ENCODE data around the gene LRRC15. TPM values are rescaled to one million over a fixed set of nuclear protein-coding genes. Genes with fewer than 3 reads are reported as not detected.
A peak's percentile ranks its signal among the peaks of the same experiment; 100 is the strongest.

Gene LRRC15
- total RNA-seq, 2 donors from 2014 or later, result 0.31 to 0.59 TPM

DNA sequence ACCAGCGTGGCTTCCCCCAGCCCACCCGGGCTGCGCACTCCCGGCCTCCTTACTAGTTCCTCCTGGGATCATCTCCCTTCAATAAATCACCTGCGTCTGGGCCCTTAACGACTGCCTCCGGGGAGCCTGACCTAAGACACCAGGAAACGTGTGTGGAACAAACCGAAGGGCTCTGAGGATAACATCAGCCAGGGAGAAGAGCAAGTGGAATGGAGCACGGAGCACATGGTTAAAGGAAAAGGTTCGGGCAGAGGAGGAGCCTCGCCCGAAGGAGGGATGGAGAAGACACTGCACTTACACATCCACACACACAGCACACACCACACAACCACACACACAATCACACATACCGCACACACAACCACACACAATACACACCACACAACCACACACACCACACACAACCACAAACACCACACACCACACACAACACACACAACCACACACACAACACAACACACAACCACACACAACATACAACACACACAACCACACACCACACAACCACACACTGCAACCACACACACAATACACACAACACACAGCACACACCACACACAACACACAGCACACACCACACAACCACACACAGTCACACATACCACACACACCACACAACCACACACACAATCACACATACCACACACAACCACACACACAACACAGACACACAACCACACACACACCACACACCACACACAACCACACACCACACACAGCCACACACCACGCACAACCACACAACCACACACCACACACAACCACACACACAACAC lies 43.2 kb downstream of the LRRC15 start:
- intact Hi-C loops (cut with DNase I, micrococcal nuclease), result no loop called here
- peak; percentile 16 for ATAC-seq

DNA sequence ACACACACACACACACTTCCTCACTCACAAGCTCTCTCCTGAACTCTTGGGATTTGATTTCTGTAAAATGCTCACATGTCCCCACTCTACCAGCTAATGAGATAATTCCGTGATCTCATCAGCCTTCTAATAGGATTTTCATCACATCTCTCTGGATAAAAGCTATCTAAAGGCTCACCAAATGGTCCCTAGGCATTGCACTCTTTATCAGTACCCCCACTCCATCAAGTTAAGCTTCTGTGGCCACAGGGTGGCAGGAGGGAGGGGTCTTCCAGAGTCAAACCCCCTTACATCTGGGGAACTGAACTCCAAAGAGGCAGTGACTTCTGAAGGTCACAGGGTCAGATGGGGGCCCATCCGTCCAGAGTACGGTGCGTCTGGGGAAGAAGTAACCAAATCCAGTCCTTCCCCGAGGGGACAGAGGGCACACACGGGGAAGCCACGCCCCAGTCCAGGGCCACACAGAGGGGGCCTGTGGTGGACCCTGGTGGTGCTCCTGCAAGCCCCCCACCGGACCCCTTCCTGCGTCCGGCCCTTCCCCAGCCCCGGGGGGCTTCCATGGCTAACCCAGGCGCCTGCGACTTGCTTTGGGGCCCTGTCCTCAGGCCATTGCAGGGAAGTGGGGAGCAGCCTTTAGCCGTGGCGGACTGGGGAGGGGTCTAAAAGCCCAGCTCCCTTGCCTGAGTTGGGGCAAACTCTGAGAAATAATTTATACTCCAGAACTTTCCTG lies 44.0 kb downstream of the LRRC15 start:
- DNase-seq (no peak), ATAC-seq (no peak)
- intact Hi-C loops (cut with DNase I, micrococcal nuclease), result no loop called here

More for the DNA sequence above, 43.2 kb downstream of the LRRC15 start:
- no peak for DNase-seq

GRCh38 chr3:194324823-194325327 lies 44.7 kb downstream of the LRRC15 start:
- ATAC-seq (no peak), DNase-seq (no peak)
- intact Hi-C loops (cut with DNase I, micrococcal nuclease), result no loop called here

- peak; percentile 66 to 77 for DNase-seq
Observed at GRCh38 chr3:194323785-194324735, 45.5 kb downstream of the LRRC15 start.

DNA sequence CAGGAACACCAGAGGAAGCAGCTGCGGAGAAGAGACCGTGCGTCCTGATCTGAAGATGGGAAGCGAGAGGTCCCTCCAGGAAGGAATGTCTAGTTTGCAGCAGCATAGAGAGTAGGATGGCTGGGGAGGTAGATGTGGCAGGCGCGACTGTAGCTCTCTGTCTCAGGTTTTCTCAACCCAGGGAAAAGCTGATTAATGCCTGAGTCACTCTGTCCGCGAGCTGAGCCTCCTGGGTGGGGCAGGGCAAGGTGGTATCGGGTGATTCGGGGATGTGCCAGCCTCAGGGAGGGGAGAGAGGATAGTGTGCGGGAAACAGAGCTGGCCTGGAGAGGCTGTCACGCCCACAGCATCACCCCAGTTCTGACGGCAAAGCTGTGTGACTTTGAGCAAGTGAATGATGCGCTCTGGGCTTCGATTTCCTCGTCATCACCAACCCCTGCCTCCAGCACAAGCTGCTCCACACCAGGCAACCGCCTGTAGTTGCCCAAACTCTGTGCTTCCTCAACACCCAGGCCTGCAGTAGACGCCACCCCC lies 46.8 kb downstream of the LRRC15 start:
- intact Hi-C loops (cut with DNase I, micrococcal nuclease), result no loop called here
- DNase-seq (no peak), ATAC-seq (no peak)

More at GRCh38 chr3:194323785-194324735, 45.5 kb downstream of the LRRC15 start:
- intact Hi-C loops (cut with DNase I, micrococcal nuclease), result no loop called here
- ATAC-seq, result peak; percentile 65

DNA sequence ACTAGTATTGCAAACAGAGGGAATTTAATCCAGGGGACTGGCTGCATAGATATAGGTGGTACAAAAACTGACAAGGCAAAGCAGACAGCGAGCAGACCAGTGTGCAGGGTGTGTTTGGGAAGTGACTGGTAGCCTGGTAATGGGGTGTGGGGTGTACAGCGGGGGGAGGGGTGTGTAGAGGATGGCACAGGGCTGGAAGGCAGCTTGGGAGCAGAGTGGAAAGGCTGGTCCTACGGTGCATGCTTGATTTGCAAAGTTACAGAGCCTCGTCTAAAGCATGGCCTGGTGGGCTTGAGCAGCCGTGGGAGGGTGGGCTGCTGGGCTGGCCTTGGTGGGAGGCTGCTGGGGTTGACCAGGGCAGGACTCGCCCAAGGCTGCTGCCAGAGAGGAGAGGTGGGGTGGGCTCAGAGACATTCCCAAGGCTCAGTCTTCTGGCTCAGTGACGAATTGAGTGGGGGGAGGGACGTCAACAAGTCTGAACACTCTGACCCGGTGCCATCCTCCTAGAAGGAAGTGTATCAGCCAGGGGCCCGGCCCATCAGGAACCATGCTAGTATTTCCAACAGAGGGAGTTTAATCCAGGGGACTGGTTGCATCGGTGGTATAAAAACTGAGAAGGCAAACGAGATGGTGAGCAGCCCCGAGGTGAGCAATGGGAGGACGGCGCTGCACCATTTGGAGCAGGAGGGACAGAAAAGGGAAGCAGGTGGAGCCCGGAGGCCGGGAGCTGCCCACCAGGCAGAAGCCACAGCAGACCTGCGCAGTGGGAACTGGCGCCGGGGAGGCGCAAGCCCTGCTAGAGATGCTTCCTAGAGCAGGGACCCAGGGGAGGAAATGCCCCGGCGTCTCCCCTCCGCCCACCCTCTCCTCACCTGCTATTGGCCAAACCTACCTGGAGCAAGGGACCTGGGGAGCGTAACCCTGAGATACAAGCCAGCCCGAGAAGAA lies 47.6 kb downstream of the LRRC15 start:
- intact Hi-C loops (cut with DNase I, micrococcal nuclease), result no loop called here

DNA sequence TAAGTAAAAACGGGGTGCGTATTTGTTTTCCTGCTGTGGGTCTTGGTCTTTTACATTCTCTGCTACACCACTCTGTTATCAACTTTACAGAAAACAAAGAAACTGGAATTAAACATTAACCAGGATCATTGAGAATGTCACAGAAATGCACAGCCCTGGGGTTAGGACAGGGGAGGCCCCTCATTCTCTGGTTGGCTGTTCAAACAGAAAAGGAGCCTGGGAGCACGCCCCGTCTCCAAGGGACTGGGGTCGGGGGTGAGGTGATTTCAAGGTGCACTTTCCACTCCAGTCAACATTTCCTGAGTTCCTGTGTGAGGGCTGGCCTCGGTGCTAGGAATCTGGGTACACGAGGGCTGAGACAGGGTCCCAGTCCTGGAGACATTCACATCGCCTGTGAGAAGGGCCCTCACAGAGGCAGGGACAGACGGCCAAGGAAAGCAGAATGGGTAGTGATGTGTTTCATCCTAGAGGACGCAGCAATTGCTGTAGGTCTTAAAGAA lies 48.7 kb downstream of the LRRC15 start:
- ATAC-seq, result peak; percentile 5
- intact Hi-C loops (cut with DNase I, micrococcal nuclease), result no loop called here
- DNase-seq, result no peak

More for the DNA sequence above, 47.6 kb downstream of the LRRC15 start:
- DNase-seq (no peak), ATAC-seq (no peak)

DNA sequence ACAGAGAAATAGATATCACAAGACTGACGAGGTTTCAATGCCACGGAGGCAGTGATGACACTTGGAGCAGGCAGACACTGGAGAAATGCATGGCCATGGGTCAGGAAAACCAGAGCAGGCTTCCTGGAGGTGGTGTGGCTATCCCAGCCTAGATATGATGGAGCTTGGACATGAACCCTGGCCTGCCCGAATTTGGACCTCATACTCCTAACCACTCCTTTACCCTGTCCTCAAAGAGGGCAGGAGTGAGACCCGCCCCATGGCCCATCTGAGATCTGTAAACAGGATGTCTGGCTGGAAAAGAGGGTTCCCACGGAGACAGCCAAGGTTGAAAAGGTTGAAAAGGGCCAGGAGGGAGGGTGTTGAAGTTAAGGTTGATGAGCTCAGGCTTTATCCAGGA lies 49.4 kb downstream of the LRRC15 start:
- intact Hi-C loops (cut with DNase I, micrococcal nuclease), result no loop called here
- no peak for DNase-seq

DNA sequence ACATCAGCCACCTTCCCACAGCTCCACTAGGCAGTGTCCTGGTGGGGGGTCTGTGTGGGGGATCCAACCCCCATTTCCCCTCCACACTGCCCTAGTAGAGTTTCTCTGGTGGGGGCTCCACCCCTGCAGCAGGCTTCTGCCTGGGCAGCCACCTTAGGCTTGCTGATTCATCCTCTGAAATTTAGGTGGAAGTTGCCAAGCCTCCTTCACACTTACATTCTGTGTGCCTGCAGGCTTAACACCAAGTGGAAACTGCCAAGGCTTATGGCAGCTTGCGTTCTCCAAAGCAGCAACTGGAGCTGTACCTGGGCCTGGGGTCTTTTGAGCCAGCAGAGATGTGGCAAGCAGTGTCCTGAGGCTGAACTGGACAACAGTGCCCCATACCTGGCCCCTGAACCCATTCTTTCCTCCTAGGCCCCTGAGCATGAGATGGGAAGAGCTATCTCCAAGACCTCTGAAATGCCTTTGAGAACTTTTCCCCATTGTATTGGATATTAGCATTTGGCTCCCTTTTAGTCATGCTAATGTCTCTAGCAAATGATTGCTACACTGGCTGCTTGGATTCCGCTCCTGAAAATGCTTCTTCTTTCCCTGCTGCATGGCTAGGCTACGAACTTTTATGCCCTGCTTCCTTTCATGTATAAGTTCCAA lies 50.9 kb downstream of the LRRC15 start:
- ATAC-seq (no peak), DNase-seq (no peak)
- intact Hi-C loops (cut with DNase I, micrococcal nuclease), result loop anchor here (2.0 to 10.0 kb wide), 4 partner anchors 184 to 651 kb away; partner anchors contain the start of gene HES1 (in 1 of the 2)

More for the DNA sequence above, 49.4 kb downstream of the LRRC15 start:
- ATAC-seq, result no peak

DNA sequence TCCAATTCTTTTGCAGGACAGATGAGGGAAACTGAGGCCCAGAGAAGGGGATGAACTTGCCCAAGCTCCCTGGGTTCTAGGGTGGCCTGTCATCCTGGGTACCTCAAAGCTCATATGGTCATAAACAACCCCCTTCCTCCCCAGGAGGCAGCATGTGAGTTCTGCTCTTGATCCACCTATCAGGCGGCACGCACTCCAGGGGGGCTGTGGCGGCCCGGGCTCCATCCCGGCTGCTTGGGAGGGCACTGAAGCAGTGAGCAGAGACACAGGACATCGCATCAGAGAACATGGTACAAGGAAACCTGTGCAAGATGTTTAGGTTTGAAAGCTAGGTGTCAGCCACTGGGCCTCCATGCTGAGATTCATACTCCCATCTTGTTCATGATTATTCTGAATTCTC lies 52.6 kb downstream of the LRRC15 start:
- DNase-seq (no peak), ATAC-seq (no peak)
- intact Hi-C loops (cut with DNase I, micrococcal nuclease), result loop anchor here (5.0 to 10.0 kb wide), 3 partner anchors 182 to 650 kb away; partner anchors contain the start of gene HES1 (in 1 of the 2)

DNA sequence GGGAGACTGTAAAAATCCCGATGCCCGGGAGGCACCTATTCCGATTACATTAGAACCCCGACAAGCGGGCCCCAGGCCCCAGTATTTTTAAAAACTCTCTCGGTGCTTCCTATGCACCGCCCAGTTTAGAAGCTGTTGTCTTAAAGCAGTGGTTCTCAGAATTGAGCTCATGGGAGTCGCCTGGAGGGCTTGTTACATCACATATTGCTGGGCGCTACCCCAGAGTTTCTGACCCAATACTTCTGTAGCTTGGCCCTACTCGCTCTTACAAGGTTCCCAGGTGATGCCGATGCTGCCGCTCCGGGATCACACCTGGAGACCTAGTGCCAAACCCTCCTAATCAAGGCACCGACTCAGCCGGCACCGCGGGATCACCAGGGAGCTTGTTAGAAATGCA lies 53.6 kb downstream of the LRRC15 start:
- peak in 1 of 2 donors; percentile 23 for DNase-seq
- ATAC-seq, result peak; percentile 17
- intact Hi-C loops (cut with DNase I, micrococcal nuclease), result loop anchor here (5.0 to 10.0 kb wide), 3 partner anchors 181 to 649 kb away; partner anchors contain the start of gene HES1 (in 1 of the 2)

GRCh38 chr3:194315088-194315964 lies 54.2 kb downstream of the LRRC15 start:
- intact Hi-C loops (cut with DNase I, micrococcal nuclease), result loop anchor here (5.0 to 10.0 kb wide), 3 partner anchors 181 to 648 kb away; partner anchors contain the start of gene HES1 (in 1 of the 2)
- DNase-seq, result peak; percentile 69 to 85
- peak; percentile 85 for ATAC-seq

GRCh38 chr3:194314388-194315068 lies 55.0 kb downstream of the LRRC15 start:
- ATAC-seq, result no peak
- no peak for DNase-seq

GRCh38 chr3:194313560-194314387 lies 55.8 kb downstream of the LRRC15 start:
- intact Hi-C loops (cut with DNase I, micrococcal nuclease), result loop anchor here in 1 of 2 donors (10.0 kb wide), 1 partner anchor 179 kb away; the partner anchor contains the start of gene HES1
- ATAC-seq (no peak), DNase-seq (peak; percentile 34 to 50)

More at GRCh38 chr3:194314388-194315068, 55.0 kb downstream of the LRRC15 start:
- intact Hi-C loops (cut with DNase I, micrococcal nuclease), result loop anchor here (5.0 to 10.0 kb wide), 3 partner anchors 180 to 647 kb away; partner anchors contain the start of gene HES1 (in 1 of the 2)

Data from left colon (tissue), 2 donors.